ENCODE data around the gene TARS2.

The TARS2 gene

DNA sequence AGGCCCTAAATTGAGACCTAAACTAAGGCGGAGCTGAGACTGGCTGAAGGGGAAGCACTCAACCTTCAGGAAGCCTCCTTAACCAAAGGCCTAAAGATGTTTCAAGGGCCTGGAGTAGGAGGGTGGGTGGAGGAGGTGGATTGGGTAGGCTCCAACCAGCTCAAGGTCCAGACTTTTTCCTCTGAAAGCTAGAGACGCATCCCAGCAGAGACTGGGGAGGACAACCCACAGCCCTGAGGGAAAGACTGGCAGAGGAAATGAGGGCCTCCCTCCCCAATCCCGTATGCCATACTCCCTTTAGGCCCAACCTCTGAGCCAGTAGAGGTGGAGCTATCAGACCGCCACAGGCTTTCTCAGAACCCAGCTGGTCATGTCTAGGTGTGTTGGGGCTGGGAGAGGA lies 21.8 kb downstream of the TARS2 start:
- DNase-seq (ENCODE audit: low spot score), result no peak

DNA sequence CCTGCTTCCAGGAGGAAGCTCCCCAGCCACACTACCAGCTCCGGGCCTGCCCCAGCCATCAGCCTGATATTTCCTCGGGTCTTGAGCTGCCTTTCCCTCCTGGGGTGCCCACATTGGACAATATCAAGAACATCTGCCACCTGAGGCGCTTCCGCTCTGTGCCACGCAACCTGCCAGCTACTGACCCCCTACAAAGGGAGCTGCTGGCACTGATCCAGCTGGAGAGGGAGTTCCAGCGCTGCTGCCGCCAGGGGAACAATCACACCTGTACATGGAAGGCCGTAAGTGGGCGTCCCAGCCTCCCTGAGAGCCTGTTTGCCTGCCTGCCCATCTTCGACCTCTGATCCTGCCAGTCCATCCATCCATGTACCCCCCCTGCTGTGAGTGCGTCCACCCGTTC lies 24.3 kb downstream of the TARS2 start:
- DNase-seq (ENCODE audit: low spot score), result no peak

DNA sequence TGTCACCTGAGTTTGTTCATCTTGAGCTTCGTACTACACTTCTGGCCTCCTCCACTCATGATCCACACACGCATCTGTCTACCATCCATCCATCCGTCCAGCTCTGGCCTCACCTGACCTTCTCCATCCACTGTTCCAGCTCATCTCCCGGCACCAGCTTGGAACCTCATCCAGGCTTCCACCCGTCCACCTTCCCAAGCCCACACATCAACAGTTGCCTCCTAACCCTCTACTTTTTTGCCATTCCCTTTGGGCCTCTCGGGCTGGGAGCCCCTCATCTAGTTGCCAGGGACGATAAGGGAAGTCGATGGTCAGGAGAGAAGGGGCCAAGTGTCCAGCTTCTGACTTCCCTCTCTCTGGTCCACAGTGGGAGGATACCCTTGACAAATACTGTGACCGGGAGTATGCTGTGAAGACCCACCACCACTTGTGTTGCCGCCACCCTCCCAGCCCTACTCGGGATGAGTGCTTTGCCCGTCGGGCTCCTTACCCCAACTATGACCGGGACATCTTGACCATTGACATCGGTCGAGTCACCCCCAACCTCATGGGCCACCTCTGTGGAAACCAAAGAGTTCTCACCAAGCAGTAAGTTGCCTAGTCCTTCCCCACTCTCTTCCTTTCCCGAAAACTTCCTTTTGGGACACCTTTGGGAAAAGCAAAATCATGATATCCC lies 24.9 kb downstream of the TARS2 start:
- DNase-seq (ENCODE audit: low spot score), result no peak

DNA sequence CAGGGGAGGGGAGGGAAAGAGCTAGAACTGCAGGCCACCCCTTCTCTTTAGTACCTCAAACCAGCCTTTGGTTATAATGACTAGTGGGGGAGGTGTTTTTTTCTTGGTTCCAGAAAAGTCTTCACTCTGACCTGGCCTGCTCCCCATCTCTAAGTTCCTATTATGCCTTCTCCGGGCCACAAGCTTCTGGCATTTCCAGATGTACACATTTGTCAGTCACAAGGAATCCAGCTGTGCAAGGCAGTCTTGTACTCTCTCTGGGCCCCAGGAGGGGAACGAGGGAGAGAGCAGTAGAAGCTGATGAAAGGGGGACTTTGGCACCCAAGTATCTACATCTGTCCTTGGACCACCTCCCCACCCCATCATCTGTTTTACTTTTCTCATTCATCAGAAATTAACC lies 25.6 kb downstream of the TARS2 start:
- DNase-seq (ENCODE audit: low spot score), result no peak

DNA sequence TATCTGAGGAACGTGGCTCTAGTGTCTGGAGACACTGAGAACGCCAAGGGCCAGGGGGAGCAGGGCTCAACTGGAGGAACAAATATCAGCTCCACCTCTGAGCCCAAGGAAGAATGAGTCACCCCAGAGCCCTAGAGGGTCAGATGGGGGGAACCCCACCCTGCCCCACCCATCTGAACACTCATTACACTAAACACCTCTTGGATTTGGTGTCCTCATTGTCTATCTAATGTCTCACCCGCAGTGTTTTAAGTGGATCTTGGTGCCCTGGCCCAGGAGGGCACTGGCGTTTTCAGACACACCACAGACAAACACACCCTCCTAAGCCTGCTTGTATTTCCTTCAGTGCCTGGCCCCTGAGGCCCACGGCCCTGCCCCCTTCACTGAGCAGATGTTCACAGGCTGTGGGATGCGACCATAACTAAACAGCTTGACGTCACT lies 26.2 kb downstream of the TARS2 start:
- peak; percentile 43 for DNase-seq (ENCODE audit: low spot score)

DNA sequence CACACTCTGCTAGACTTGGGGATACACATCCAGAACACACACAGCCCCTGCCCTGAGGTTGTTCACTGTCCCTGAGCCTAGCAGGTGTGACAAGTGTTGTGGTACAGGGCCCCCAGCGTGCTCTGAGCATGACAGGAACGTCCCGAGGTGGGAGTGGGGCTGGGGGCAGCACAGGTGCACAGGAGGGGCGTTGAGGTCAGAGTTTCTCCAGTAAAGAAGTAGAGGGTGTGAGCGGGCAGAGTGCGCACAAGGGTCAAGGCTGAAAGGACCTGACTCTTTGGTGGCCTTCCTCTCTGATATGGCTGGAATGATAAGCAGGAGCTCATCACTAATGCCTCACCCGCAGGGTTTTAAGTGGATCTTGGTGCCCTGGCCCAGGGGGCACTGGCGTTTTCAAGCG lies 27.0 kb downstream of the TARS2 start:
- no peak for DNase-seq (ENCODE audit: low spot score)

DNA sequence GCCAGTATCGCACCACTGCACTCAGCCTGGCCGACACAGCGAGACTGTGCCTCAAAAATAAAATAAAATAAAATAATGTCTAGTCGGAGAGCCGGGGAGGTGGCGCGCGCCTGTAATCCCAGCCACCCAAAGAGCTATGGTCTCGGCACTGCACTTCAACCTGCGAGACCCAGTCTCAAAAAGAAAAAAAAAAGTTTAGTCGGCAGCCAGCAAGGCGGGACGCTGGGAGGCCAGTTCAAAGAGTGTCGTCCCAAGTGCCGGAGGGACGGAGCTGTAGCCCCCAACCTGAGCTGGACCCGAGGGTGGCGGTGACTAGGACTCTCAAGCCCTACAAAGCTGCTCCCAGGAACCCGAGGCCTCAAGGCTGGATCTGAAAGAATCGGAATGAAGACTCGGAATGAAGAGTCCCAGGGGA lies 27.7 kb downstream of the TARS2 start:
- no peak for DNase-seq (ENCODE audit: low spot score)

DNA sequence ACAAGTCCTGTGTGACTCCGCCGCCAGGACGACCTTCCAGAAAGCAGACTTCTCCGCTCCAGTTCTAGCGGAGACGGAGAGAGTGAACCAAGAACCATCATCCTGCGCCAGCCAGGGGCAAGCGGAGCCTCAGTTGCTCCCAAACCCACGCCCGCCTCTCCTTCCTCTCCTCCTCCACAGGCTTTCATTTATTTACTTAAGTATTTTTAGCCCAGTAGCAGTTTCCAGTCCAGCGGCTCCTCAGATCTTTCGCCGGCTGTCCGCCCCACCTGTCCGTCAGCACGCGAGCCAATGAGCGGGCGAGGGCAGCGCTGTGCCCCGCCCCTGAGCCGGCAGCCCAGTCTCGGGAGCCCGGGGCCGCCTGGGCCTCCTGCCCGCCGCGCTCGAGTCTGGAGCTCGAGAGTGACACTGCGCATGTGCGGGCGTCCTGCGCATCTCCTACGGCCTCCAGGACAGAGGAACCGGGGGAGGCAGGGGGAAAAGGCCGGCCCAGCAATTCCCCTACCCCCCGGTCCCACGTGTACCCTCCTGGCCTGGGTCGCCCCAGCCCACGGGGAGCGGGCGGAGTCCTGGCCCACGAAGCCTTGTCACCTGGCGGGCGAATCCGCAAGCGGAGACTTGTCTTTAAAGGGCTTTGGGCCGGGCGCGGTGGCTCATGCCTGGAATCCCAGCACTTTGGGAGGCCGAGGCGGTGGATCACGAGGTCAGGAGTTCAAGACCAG lies 28.3 kb downstream of the TARS2 start, which contains the start of gene FALEC:
Gene FALEC (plus strand): TSS at position 425 of the 722 bp plus-strand sequence.
- peak; percentile 97 for DNase-seq (ENCODE audit: low spot score)

DNA sequence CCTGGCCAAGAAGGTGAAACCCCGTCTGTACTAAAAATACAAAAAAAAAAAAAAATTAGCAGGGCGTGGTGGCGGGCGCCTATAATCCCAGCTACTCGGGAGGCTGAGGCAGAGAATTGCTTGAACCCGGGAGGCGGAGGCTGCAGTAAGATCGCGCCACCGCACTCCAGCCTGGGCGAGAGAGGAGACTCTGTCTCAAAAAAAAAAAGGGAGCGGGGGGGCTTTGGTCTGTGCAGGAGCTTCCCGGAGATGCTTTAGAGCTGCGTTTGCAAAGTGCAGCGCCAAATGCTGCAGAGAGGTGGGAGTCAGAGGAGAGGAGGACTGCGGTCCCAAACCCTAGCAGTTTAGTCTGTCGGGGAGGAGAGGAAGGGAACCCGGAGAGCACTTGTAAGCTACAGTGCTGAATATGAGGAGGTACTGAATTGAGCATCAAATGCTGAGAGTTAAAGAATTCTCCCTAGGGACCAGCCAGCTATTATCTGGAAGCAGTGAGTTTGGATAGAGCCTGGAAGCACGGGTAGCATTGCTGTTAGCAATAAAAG lies 28.9 kb downstream of the TARS2 start:
- no peak for DNase-seq (ENCODE audit: low spot score)

DNA sequence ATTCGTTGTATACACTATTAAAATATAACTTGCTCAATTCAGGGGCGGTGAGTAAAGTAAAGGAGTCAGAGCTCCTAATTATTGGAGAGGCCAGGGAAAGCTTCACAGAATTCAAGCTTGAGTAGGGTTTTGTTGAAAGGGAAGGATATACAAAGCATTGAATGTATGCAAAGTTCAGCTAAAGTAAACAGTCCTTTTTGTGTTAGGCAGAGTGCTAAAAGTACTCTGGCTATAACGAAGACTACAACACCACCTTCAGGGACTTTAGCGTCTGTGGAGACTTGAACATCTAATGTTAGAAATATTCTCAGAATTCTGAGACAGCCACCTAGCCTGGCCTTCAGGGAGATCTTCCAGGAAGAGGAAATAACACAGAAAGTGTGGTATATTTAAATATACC lies 29.4 kb downstream of the TARS2 start:
- no peak for DNase-seq (ENCODE audit: low spot score)

DNA sequence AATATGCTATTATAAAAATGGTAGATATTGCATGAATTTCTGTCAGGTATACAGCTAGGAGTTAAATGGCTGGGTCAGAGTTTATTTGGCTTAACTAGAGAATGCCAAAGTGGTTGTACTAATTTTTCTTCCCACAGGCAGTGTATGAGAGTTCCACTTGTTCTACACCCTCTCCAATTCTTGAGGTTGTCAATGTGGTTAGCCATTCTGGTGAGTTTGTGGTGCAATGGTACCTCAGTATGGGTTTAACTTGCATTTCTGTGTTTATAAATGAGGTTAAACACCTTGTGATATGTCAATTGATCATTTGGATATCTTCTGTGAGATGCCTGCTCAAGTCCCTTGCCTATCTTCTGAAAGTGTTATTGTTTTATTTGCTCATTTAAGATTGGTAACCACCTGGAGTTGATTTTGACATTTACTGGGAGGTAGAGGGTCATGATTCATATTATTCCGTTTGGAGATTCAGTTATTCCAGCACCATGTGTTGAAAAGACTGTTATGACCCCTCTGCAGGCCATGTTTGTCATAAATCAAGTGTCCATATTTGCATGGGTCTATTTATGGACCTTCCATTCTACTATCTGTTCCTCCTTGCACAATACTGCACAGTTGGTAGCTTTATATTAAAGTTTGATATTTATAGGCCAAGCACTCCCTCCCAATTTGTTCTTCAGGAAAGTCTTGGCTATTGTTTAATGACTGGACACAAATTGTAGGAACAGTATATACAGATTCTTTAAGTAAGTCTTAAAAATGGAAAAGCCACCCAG lies 34.2 kb downstream of the TARS2 start:
- no peak for DNase-seq (ENCODE audit: low spot score)

DNA sequence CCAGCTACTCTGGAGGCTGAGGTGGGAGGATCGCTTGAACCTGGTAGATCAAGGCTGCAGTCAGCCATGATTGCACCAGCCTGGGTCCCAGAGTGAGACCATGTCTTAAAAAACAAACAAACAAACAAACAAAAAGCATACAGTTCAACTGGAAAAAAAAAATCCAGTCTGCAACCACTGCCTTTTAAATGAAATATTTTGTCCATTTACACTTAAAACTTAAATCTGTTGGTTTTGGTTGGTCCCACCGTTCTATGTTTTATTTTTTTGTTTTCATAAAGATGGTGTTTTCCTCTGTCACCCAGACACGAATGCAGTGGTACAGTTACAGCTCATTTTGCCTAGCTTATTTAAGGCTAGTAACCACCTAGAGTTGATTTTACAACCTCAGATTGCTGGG lies 38.1 kb downstream of the TARS2 start:
- no peak for DNase-seq (ENCODE audit: low spot score)

DNA sequence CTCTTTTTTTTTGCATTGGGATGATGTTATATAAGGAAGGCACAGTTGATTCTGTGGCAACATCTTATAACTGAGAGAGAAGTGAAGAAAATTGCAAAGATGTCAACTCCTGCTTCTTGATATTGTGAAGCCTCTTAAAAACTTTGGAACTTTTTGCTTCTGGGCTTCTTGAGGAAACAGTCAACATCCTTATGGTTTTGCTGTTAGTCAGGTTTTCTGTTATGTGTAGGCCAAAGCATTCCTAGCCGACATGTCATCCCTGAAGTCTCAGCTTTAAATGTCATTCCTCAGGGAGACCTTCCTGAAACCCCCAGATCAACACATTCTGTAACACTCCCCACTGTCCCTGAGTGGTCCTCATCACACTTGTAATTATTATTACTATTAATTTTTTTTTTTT lies 41.0 kb downstream of the TARS2 start:
- no peak for DNase-seq (ENCODE audit: low spot score)

DNA sequence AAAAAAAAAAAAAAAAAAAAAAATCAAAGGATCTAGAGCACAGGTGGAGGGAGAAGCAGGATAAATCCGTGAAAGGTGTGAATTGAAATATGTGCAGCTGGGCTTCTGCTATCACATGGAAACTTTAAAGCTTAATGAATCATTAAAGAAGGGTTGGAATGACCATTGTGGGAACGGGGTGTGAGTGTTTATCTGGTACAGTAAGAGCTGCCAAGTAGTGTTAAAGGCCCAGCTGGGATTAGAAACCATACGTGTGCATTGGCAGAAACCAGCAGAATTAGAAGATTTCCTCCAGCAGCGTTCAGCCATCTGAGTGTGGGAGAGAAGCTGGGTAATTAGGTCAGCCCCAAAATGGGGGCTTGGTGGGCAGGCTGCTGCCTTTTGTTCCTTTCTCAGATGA lies 41.8 kb downstream of the TARS2 start:
- no peak for DNase-seq (ENCODE audit: low spot score)

DNA sequence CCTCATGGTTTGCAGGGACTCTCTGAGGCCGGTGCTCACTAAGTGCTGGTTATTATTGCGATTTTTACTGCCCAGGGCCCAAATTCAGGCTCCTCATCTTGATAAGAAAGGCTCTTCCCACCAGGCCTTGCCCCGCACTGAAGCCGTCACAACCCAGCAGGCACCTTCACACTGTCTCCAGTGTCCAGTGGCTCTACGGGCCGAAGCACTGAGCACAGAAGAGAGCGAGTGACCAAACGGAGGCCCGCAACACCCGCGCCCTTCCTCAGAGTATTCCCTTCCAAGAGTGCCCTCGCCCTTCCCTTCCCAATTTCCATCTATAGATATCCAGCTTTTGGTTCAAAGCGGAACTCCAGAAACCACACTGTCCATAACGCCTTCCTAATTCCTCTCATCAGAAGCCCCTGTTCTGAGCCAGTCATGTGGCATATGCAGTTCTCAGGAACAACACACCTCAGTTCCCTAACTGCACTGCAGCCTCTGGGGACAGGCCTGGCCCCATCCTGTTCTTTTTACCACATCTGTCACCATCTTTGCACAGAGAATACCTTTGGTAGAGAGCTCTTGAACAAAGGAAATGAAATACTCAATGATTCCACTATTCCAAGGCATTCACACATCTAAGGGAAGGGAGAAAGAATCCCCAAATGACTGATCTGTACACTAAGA lies 43.4 kb downstream of the TARS2 start:
- no peak for DNase-seq (ENCODE audit: low spot score)

DNA sequence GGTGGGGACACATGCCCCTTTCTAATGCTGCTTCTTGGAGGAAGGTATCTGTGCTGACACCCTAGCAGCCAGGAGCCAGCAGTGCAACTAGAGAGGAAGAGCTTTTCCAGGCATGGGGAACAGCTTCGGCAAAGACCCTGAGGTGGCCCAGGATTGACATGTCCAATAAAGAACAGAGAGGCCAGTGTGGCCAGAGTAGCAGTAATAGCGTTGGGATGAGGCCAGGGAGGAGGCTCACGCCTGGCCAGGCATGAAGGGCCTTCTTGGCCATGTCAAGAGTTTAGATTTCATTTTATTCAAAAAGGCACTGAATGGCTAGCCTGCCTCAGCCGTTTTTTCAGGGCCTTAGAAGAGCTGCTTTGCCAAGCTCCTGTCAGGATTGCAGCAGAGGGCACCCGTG lies 45.6 kb downstream of the TARS2 start:
- DNase-seq (ENCODE audit: low spot score), result no peak

DNA sequence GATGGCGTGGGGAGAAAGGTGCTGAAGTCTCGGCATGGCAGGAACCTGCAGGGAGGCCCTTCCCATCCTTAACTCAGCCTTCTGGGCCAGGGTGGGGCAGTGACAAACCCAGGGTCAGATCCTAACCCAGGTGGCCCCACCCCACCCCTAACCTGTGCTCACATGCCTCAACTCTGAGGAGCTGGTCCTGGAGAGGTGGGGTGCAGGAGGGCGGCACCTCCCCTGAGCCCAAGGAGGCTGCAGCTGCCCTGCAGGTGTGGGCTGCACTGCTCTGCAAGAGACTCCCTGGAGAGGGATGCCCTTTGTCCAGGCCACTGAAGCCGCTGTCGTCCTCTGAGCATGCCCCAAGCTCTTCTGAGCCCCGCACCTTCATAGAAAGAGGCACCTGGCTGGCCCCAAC lies 46.8 kb downstream of the TARS2 start:
- DNase-seq (ENCODE audit: low spot score), result no peak

DNA sequence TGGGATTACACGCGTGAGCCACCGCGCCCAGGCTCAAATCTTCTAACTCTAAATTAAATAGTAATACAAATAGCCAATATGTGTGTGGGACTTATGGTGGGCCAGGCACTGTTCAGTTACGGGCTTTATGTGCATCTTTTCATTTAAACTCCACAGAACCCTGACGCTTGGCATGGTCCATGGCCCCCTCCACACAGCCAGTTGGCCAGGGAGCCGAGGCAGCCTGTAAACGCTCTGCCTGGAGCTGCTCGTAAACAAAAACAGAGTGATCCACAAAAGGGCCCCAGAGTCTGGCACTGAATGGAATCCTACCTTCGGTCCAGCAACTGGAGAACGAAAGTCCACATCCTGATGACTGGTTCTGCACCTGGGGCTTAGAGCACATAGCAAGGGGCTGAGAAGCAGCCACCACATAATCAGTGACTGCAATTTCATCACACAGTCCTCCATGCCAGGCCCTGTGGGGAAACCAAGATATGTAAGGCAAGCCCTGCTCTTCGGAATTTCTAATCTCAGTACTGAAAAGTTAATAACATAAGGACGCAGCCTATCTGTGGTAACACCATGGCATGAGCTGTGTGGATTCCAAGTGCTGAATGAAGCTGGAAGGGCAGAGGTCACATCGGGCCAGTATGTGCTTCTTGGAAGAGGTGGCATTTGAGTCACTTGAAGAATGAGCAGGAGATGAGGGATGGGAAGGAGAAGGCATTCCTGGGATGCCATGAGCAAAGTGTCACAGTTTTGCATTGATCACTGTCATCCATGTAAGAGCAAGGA lies 48.5 kb downstream of the TARS2 start:
- no peak for DNase-seq (ENCODE audit: low spot score)

DNA sequence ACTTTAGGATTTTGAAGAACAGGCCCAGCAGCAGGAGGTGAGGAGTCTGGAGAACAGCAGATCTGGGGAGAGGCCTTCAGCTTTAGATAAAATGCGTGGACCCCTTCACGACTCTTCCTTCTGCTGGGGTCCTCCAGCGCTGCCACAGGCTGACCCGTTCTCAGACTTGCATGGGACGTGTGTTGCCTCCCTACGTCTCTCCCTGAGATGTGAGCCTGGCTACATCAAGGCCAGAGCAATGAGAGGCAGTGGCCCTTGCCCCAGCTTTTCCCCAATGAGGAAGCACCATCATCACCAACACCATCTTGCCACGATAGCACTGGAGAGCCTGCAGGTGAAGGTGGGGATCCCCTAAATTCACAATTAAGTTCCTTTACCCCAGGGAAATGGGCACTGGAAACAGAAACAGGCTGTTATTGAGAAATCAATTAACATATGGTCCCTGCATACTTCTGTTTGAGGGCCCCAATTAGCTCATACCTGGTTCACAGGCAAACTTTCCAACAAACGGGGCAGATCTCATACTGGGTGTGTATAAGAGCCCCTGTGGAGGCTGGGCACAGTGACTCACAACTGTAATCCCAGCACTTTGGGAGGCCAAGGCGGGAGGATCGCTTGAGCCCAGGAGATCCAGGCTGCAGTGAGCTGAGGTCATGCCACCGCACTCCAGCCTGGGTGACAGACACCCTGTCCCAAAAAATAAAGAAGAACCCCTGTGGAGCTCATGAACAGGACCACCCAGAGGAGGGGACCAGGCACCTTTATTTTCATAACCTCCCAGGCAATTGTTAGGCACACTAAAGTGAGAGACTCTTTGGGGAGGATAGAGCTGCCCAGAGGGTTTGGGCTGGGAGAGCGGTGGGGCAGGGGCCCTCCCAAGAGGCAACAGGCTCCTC lies 49.9 kb downstream of the TARS2 start:
- no peak for DNase-seq (ENCODE audit: low spot score)

All from hematopoietic multipotent progenitor cell treated with erythropoietin and hydrocortisone succinate and interleukin-3 and kit ligand, for 17 days (in vitro differentiated cells).